OCI-LY1 (cell line): ENCODE results near the gene ANKHD1.
"Not testable (repeated sequence)": the region's sequence is repeated elsewhere in the genome, so short reads cannot be mapped to it uniquely, and the experiment has no call there.

Experiments
- H2AFZ ChIP-seq: fragments of 200-600 bp; sonication (generic), shearing (Covaris generic); 2 replicates; pipeline ENCODE4 v1.6.0; 2014; ENCODE audit warnings: antibody characterized with exemption, mild to moderate bottlenecking, low read length
- H3F3A ChIP-seq: fragments of 200-600 bp; sonication (generic), shearing (Covaris generic); 2 replicates; pipeline ENCODE4 v1.6.0; 2014; ENCODE audit warnings: mild to moderate bottlenecking, antibody characterized with exemption, low read length, moderate library complexity; ENCODE audit not compliant: insufficient read depth
- H3K27ac ChIP-seq: fragments of 200-600 bp; sonication (generic); 2 replicates; pipeline ENCODE4 v1.5.1; 2014; ENCODE audit warnings: low read length, mixed run types, mild to moderate bottlenecking, low read depth; ENCODE audit not compliant: poor library complexity, severe bottlenecking
- H3K27me3 ChIP-seq: fragments of 200-600 bp; sonication (generic); 2 replicates; pipeline ENCODE4 v1.6.0; 2014; ENCODE audit warnings: antibody characterized with exemption, mild to moderate bottlenecking, low read length, moderate library complexity; ENCODE audit not compliant: insufficient read depth
- H3K36me3 ChIP-seq: fragments of 200-600 bp; sonication (generic); 2 replicates; pipeline ENCODE4 v1.6.1; 2014; ENCODE audit warnings: mild to moderate bottlenecking, antibody characterized with exemption, low read length, moderate library complexity, mixed read lengths; ENCODE audit not compliant: insufficient read depth
- H3K4me1 ChIP-seq: fragments of 200-600 bp; sonication (generic); 2 replicates; pipeline ENCODE4 v1.5.1; 2014; ENCODE audit warnings: mild to moderate bottlenecking, low read length, moderate library complexity; ENCODE audit not compliant: insufficient read depth, severe bottlenecking
- H3K4me2 ChIP-seq: fragments of 200-600 bp; sonication (generic), shearing (Covaris generic); 2 replicates; pipeline ENCODE4 v1.6.1; 2014; ENCODE audit warnings: low read length
- H3K4me3 ChIP-seq: fragments of 200-600 bp; sonication (generic); 2 replicates; pipeline ENCODE4 v1.5.1; 2014; ENCODE audit warnings: low read length, low read depth, mild to moderate bottlenecking, mixed read lengths; ENCODE audit not compliant: poor library complexity, severe bottlenecking
- H3K79me2 ChIP-seq: fragments of 200-600 bp; shearing (Covaris generic); 2 replicates; pipeline ENCODE4 v1.6.1; 2016; ENCODE audit warnings: mixed run types, low read length, mixed read lengths; ENCODE audit not compliant: insufficient read depth
- H3K9ac ChIP-seq: fragments of 200-600 bp; sonication (generic), shearing (Covaris generic); 2 replicates; pipeline ENCODE4 v1.6.1; 2014; ENCODE audit warnings: mild to moderate bottlenecking, low read length, mixed read lengths
- H3K9me2 ChIP-seq: fragments of 200-600 bp; sonication (generic), shearing (Covaris generic); 2 replicates; pipeline ENCODE4 v1.6.1; 2014; ENCODE audit warnings: low read depth, mild to moderate bottlenecking, low read length, mixed read lengths
- H3K9me3 ChIP-seq: fragments of 200-600 bp; shearing (Covaris generic); 2 replicates; pipeline ENCODE4 v1.6.1; 2014; ENCODE audit warnings: low read length, mixed read lengths
- H4K20me1 ChIP-seq: fragments of 200-600 bp; sonication (generic), shearing (Covaris generic); 2 replicates; pipeline ENCODE4 v1.6.0; 2016; ENCODE audit warnings: mild to moderate bottlenecking, low read length; ENCODE audit not compliant: insufficient read depth
- EZH2 ChIP-seq: fragments of 200-600 bp; sonication (generic), shearing (Covaris generic); IDR thresholded peaks from 2 replicates; pipeline ENCODE4 v1.8.0; 2017; ENCODE audit warnings: borderline replicate concordance, mixed run types, mild to moderate bottlenecking, antibody characterized with exemption, low read length, moderate library complexity, mixed read lengths
- TF ChIP-seq, protein P1 (sequence below): fragments of 200-600 bp; sonication (generic), shearing (Covaris generic); IDR thresholded peaks from 2 replicates; pipeline ENCODE4 v1.5.1; 2017; ENCODE audit warnings: mild to moderate bottlenecking, antibody characterized with exemption, low read length, moderate library complexity, mixed read lengths

The ANKHD1 gene

DNA sequence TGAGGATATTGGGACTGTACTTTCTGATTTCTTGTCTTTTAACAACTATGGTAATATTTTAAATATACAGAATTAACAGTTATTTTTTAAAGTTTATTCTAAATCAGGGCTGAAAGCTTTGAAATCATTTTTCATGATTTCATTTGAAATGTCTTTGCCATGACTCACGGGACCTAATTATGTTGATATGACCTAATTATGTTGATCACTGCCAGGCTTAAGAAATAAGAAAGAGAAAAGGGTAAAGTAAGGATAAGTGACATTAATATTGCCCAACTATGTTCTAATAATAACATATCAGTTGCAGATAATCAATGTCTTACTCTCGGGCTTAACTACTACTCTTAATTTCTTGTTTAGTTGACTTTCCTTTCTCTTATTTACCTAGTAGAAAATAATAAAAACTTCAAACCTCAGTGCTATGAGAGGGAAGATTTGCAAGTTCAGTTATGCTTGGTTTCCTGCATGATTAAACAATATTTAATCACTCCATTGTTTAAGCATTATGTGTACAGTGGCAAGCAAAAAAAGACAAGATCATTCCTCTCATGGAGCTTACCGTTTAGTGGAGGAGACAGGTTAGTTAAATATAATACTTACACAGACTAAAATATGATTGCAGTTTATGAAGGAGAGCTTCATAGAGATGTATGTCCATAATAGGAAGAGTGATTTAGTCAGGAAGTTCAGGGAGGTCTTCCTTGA, 78.8 kb downstream of the ANKHD1 start:
- no peaks in the 10 kb centered on the region for H3F3A ChIP-seq

DNA sequence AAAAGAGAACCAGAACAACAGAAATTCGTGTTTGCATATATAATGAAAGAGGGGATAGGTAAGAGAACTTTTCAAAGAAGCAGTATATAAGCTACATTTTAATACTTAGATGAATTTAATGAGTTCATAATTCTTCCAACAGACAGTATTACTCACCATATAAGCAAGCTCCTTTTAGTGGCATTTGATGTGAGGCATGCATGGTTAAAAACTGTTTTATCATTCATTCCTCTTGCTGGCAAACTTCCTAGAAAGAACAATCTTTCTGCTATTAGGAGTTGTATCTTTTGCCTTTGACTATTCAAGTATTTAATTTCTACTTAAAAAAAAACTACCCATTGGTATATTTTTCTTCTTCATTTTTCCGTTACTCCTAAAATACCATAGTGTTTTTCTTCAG, 80.1 kb downstream of the ANKHD1 start:
- TF ChIP-seq, protein P1, sequence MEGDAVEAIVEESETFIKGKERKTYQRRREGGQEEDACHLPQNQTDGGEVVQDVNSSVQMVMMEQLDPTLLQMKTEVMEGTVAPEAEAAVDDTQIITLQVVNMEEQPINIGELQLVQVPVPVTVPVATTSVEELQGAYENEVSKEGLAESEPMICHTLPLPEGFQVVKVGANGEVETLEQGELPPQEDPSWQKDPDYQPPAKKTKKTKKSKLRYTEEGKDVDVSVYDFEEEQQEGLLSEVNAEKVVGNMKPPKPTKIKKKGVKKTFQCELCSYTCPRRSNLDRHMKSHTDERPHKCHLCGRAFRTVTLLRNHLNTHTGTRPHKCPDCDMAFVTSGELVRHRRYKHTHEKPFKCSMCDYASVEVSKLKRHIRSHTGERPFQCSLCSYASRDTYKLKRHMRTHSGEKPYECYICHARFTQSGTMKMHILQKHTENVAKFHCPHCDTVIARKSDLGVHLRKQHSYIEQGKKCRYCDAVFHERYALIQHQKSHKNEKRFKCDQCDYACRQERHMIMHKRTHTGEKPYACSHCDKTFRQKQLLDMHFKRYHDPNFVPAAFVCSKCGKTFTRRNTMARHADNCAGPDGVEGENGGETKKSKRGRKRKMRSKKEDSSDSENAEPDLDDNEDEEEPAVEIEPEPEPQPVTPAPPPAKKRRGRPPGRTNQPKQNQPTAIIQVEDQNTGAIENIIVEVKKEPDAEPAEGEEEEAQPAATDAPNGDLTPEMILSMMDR, result no peak
- no peak for TF ChIP-seq EZH2
- no peak overlapping the region for H2AFZ ChIP-seq
- no peaks in the 10 kb centered on the region for H3K9me2 ChIP-seq
- H3F3A ChIP-seq, result no peaks in the 10 kb centered on the region
- H3K79me2 ChIP-seq, result no peaks in the 10 kb centered on the region
- no peaks in the 10 kb centered on the region for H3K27me3 ChIP-seq
- H3K9ac ChIP-seq, result no peak overlapping the region
- no peak overlapping the region for H3K4me2 ChIP-seq
- no peaks in the 10 kb centered on the region for H3K4me1 ChIP-seq
- no peak overlapping the region for H3K4me3 ChIP-seq
- no peaks in the 10 kb centered on the region for H3K9me3 ChIP-seq
- H3K36me3 ChIP-seq, result peaks cover 31% of the 10 kb centered on the region
- no peaks in the 10 kb centered on the region for H4K20me1 ChIP-seq
- no peak overlapping the region for H3K27ac ChIP-seq

More for the DNA sequence above, 78.8 kb downstream of the ANKHD1 start:
- no peak for TF ChIP-seq EZH2
- TF ChIP-seq, protein P1, result no peak
- Histone ChIP-seq H3K79me2 (no peaks in the 10 kb centered on the region), H4K20me1 (no peaks in the 10 kb centered on the region), H3K4me3 (no peak overlapping the region), H3K9me2 (no peaks in the 10 kb centered on the region), H3K27ac (no peak overlapping the region), H3K4me2 (no peak overlapping the region), H3K27me3 (no peaks in the 10 kb centered on the region), H3K9ac (no peak overlapping the region), H3K4me1 (no peaks in the 10 kb centered on the region), H3K36me3 (peaks cover 19% of the 10 kb centered on the region; the same call in 1 of the 2 replicates), H2AFZ (no peak overlapping the region), H3K9me3 (no peaks in the 10 kb centered on the region)

DNA sequence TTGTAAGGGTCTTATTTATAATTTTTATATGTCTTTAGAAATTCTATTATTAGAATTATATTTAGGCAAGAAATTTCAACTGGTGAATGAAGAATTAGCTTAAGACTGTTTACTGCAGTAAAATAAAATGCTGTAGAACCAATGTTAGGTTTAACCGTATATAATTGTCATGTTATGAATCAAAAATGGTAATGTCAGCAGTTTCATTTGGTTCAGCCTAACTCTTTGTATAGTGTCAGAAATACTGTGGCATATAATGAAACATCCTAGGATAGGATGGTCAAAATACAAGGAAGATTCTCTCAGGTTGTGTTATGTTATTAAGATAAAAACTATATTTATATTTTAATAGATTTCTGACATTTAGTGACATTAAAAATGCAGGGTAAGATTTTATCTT, 81.4 kb downstream of the ANKHD1 start:
- Histone ChIP-seq H3K9me2 (no peaks in the 10 kb centered on the region), H3K36me3 (peaks cover 44% of the 10 kb centered on the region)

DNA sequence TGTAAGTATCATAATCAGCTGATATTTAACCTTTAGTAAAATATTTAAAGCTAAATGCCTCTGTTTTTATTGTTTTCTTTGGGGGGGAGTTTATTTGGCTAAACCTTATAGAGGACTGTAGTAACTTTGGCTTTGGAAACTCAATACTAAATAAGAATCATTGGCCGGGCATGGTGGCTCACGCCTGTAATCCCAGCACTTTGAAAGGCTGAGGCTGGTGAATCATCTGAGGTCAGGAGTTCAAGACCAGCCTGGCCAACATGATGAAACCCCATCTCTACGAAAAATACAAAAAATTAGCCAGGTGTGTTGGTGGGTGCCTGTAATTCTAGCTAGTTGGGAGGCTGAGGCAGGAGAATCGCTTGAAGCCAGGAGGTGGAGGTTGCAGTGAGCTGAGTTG, 86.5 kb downstream of the ANKHD1 start:
- not testable (repeated sequence) for H3K9me3 ChIP-seq
- H3K36me3 ChIP-seq, result peaks cover 84% of the 10 kb centered on the region

More for the DNA sequence above, 81.4 kb downstream of the ANKHD1 start:
- Histone ChIP-seq H3F3A (no peaks in the 10 kb centered on the region), H3K27me3 (no peaks in the 10 kb centered on the region), H3K4me3 (no peak overlapping the region), H4K20me1 (no peaks in the 10 kb centered on the region), H3K79me2 (no peaks in the 10 kb centered on the region), H3K4me2 (no peak overlapping the region), H3K9me3 (no peaks in the 10 kb centered on the region), H2AFZ (no peak overlapping the region), H3K27ac (no peak overlapping the region), H3K9ac (no peak overlapping the region), H3K4me1 (no peaks in the 10 kb centered on the region)
- TF ChIP-seq, protein P1, result no peak
- no peak for TF ChIP-seq EZH2

More for the DNA sequence above, 86.5 kb downstream of the ANKHD1 start:
- not testable (repeated sequence) for H3K79me2 ChIP-seq, H3K4me1 ChIP-seq, H3K9ac ChIP-seq, H2AFZ ChIP-seq, H4K20me1 ChIP-seq, H3F3A ChIP-seq, H3K27me3 ChIP-seq, H3K4me2 ChIP-seq, H3K4me3 ChIP-seq, H3K27ac ChIP-seq, H3K9me2 ChIP-seq
